K562 (cell line): Measurements from ENCODE around the gene CLCN6. TPM values are rescaled to one million over a fixed set of nuclear protein-coding genes. Genes with fewer than 3 reads are reported as not detected.

ENCODE experiments used
- BCL6 ChIP-seq: fragments of 250-450 bp; sonication (Bioruptor Pico); IDR thresholded peaks from 2 replicates; pipeline ENCODE4 v1.4.0; 2020
- ETS1 ChIP-seq: conservative IDR thresholded peaks from 2 replicates; pipeline ENCODE4 v1.6.1; 2011; ENCODE audit warnings: low read depth, mild to moderate bottlenecking, low read length; ENCODE audit not compliant: control insufficient read depth
- HDAC3 ChIP-seq: fragments of 450-650 bp; IDR thresholded peaks from 2 replicates; pipeline ENCODE4 v1.6.1; 2018; ENCODE audit warnings: borderline replicate concordance, mild to moderate bottlenecking, moderate library complexity; ENCODE audit not compliant: partially characterized antibody
- HMGN3 ChIP-seq: IDR thresholded peaks from 2 replicates; pipeline ENCODE4 v1.6.1; 2011; ENCODE audit warnings: borderline replicate concordance, low read depth, mild to moderate bottlenecking, mixed read lengths, low read length; ENCODE audit not compliant: insufficient read length; ENCODE audit errors: extremely low read depth
- MAX ChIP-seq: sonication (generic); formaldehyde crosslinking; IDR thresholded peaks from 2 replicates; pipeline ENCODE4 v1.9.0; 2022; ENCODE audit warnings: mild to moderate bottlenecking, missing genetic modification reagents
- SMARCC2 ChIP-seq: fragments of 450-650 bp; IDR thresholded peaks from 2 replicates; pipeline ENCODE4 v1.6.1; 2017; ENCODE audit warnings: antibody characterized with exemption, moderate library complexity, mild to moderate bottlenecking, low read depth
- TFAM ChIP-seq: fragments of 250-450 bp; sonication (Bioruptor Pico); conservative IDR thresholded peaks from 2 replicates; pipeline ENCODE4 v1.5.0; 2021; ENCODE audit warnings: mild to moderate bottlenecking, moderate library complexity
- ZBTB49 ChIP-seq: sonication (generic); formaldehyde crosslinking; IDR thresholded peaks from 2 replicates; pipeline ENCODE4 v1.8.0; 2022; ENCODE audit warnings: missing genetic modification reagents, mild to moderate bottlenecking, borderline replicate concordance
- ZNF318 ChIP-seq, 2 experiments: fragments of 450-650 bp; IDR thresholded peaks; 2 replicates each; pipeline ENCODE4 v1.6.1; 2016; ENCODE audit warnings: mild to moderate bottlenecking in 2 of 2, borderline replicate concordance in 1 of 2, low read depth in 1 of 2, moderate library complexity in 1 of 2
- polyA plus RNA-seq, 8 experiments: library from polyadenylated mRNA; depleted of rRNA in 4 of 8; stranded (reverse) in 5 of 8; unstranded in 3 of 8; fragments of >200 nt; fragmentation: Nextera tagmentation in 2 of 8; fragmentation: Illumina TruSeq in 1 of 8; extraction: Ambion mirVana in 2 of 8; extraction: Trizol in 1 of 8; gene quantifications; 2 replicates each; pipeline versions ENCODE4 v1.2.1 to v1.2.3, GENCODE V29; 2011 to 2014; ENCODE audit warnings: inconsistent platforms in 1 of 8, missing spikeins in 1 of 8
- total RNA-seq, 7 experiments: library from RNA; depleted of rRNA in 6 of 7; stranded (reverse); fragments of >200 nt in 6 of 7; fragmentation: Illumina TruSeq in 2 of 7; extraction: Trizol in 2 of 7; gene quantifications; 2 replicates each; pipeline versions ENCODE4 v1.2.1 to v1.2.3, GENCODE V29; 2011 to 2021; ENCODE audit warnings: low replicate concordance in 1 of 7

Gene CLCN6
- total and polyA plus RNA-seq, 9 of the 15 experiments (the other 6 are each of a cell fraction or from before 2014, with no cell fraction given), result 2.0 to 21.8 (median 13.6) TPM

- peak; percentile 15; the same call in 1 of the 2 replicates for TF ChIP-seq MAX (CRISPR knock-in tag)
- no peak for TF ChIP-seq HMGN3
- no peak for TF ChIP-seq ZNF318 (IDR thresholded peaks at IDR 0.05; ENCODE audit: borderline replicate concordance in 1 of 2, low read depth in 1 of 2)
- no peak for TF ChIP-seq BCL6
- TF ChIP-seq ETS1, result no peak
- no peak for TF ChIP-seq TFAM (CRISPR knock-in tag)
- TF ChIP-seq ZBTB49 (CRISPR knock-in tag), result no peak
- TF ChIP-seq SMARCC2, result no peak
- TF ChIP-seq HDAC3, result no peak
Measured at GRCh38 chr1:11790101-11790879, 15.7 kb upstream of the CLCN6 start (continued).
